Lower leg skin (tissue), 3 donors: Measurements from ENCODE around the gene NAGS.

Experiments used
- CTCF ChIP-seq, 3 donors: fragments of 450-650 bp; IDR thresholded peaks; one replicate each; pipeline ENCODE4 v1.5.1; 2016; ENCODE audit warnings: antibody characterized with exemption in 3 of 3, mild to moderate bottlenecking in 3 of 3, moderate library complexity in 2 of 3
- POLR2A ChIP-seq, 2 donors: fragments of 450-650 bp; IDR thresholded peaks; one replicate each; pipeline ENCODE4 v1.6.1; 2016 to 2017; ENCODE audit warnings: antibody characterized with exemption in 2 of 2, mild to moderate bottlenecking in 1 of 2, moderate library complexity in 1 of 2

GRCh38 chr17:44006272-44006597 lies 1.8 kb downstream of the NAGS start:
- TF ChIP-seq CTCF (IDR thresholded peaks at IDR 0.05), result no peak
- TF ChIP-seq POLR2A (IDR thresholded peaks at IDR 0.05), result no peak
